A673 (cell line): ENCODE results near the gene TRIM25. TPM values are rescaled to one million over a fixed set of nuclear protein-coding genes. Genes with fewer than 3 reads are reported as not detected.

Source experiments
- BruUV-seq: library from RNA; stranded (reverse); fragments of 400-500 nt; replicated peaks from 2 replicates; lab custom pipeline; 2021; lab: Mats Ljungman, UMichigan
- CTCF ChIA-PET: fragments of 300-600 bp; sonication (Branson Sonifier 250); formaldehyde crosslinking; loops from one replicate; lab custom pipeline; 2022; ENCODE audit warnings: antibody characterized with exemption; lab: Charles Lee
- POLR2A ChIA-PET: fragments of 300-600 bp; sonication (Branson Sonifier 250); formaldehyde crosslinking; loops from one replicate; lab custom pipeline; 2022; ENCODE audit warnings: antibody characterized with exemption; ENCODE audit not compliant: low non-redundant PET; lab: Charles Lee
- DNase-seq: peaks from one replicate; pipeline ENCODE4 v3.0.0-alpha.2; 2015; ENCODE audit warnings: low spot score
- H3K27ac ChIP-seq: fragments of 200-600 bp; sonication (generic); 2 replicates; pipeline ENCODE4 v1.5.1; 2016; ENCODE audit warnings: mixed run types, low read depth, mild to moderate bottlenecking, mixed read lengths, antibody characterized with exemption, low read length; ENCODE audit not compliant: poor library complexity, severe bottlenecking
- H3K27me3 ChIP-seq: fragments of 200-600 bp; sonication (generic); replicated peaks from 2 replicates; pipeline ENCODE4 v1.6.1; 2017; ENCODE audit warnings: mixed run types, low read depth, mild to moderate bottlenecking, mixed read lengths, antibody characterized with exemption, low read length; ENCODE audit not compliant: insufficient read depth, poor library complexity
- H3K36me3 ChIP-seq: fragments of 200-600 bp; sonication (generic); 2 replicates; pipeline ENCODE4 v1.6.1; 2016; ENCODE audit warnings: mixed run types, mild to moderate bottlenecking, mixed read lengths, antibody characterized with exemption, low read length; ENCODE audit not compliant: insufficient read depth, poor library complexity, severe bottlenecking
- H3K4me1 ChIP-seq: fragments of 200-600 bp; sonication (generic); 2 replicates; pipeline ENCODE4 v1.6.1; 2017; ENCODE audit warnings: mixed run types, mild to moderate bottlenecking, mixed read lengths, antibody characterized with exemption, low read length; ENCODE audit not compliant: insufficient read depth, poor library complexity, severe bottlenecking
- H3K4me3 ChIP-seq: fragments of 200-600 bp; sonication (generic); 2 replicates; pipeline ENCODE4 v1.5.1; 2016; ENCODE audit warnings: low read depth, mixed run types, mild to moderate bottlenecking, mixed read lengths, low read length; ENCODE audit not compliant: poor library complexity, severe bottlenecking
- H3K9me3 ChIP-seq: fragments of 200-600 bp; sonication (generic); 2 replicates; pipeline ENCODE4 v1.6.1; 2016; ENCODE audit warnings: mixed run types, low read depth, mild to moderate bottlenecking, mixed read lengths, antibody characterized with exemption, low read length; ENCODE audit not compliant: poor library complexity, severe bottlenecking
- EZH2 ChIP-seq: fragments of 200-600 bp; sonication (generic); IDR thresholded peaks from 2 replicates; pipeline ENCODE4 v1.6.1; 2017; ENCODE audit warnings: borderline replicate concordance, low read depth, mild to moderate bottlenecking, mixed read lengths, antibody characterized with exemption, low read length; ENCODE audit not compliant: poor library complexity, severe bottlenecking
- intact Hi-C: fragments of 100-400 bp; cut with micrococcal nuclease; formaldehyde crosslinking; loops from one replicate; pipeline ENCODE4 v1.10.0; 2022; ENCODE audit not compliant: unreplicated experiment
- total RNA-seq: library from RNA; stranded (reverse); gene quantifications from 2 replicates; pipeline ENCODE4 v1.2.3, GENCODE V29; 2021
- TF ChIP-seq, protein P1 (sequence below): fragments of 300-800, 200-600 bp; sonication (generic); conservative IDR thresholded peaks from 2 replicates; pipeline ENCODE4 v1.5.1; 2017; ENCODE audit warnings: low read depth, mild to moderate bottlenecking, antibody characterized with exemption, low read length, moderate library complexity, mixed read lengths

The TRIM25 gene
- total RNA-seq, 1 experiment from 2014 or later: 58.0 TPM

DNA sequence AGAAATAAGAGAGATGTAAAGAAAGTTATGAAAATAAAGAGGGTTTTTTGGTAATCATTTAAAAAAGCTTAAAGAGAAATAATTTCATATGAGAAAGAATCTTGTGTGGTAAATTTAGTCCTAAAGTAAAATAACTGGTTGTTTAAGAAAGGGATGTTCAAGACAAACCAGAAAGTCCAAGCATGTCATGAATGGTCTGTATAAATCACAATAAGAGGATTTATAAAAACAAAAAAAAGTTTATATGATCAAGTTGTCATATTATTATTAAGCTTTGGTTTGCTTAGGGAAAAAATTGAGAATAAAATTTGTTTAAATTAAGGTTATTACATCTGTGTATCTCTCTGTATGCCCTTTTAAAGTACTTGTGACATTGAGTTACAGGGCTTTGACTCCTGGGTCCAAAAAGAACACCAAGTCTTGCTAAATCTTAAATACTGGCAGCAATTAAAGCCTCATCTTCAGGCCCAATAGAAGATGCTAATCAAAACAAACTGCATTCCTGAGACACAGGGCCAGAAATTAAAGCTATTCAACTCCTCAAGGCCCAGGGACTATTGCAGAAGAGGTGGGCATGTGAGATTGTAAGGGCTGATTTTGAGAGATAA is 15.6 kb upstream of the TRIM25 start:
- H3K27ac ChIP-seq: no peak overlapping the region
- intact Hi-C loops: no loop called here
- no peak for DNase-seq
- H3K27me3 ChIP-seq: no peaks in the 10 kb centered on the region
- POLR2A ChIA-PET: no interaction called here
- TF ChIP-seq, protein P1, sequence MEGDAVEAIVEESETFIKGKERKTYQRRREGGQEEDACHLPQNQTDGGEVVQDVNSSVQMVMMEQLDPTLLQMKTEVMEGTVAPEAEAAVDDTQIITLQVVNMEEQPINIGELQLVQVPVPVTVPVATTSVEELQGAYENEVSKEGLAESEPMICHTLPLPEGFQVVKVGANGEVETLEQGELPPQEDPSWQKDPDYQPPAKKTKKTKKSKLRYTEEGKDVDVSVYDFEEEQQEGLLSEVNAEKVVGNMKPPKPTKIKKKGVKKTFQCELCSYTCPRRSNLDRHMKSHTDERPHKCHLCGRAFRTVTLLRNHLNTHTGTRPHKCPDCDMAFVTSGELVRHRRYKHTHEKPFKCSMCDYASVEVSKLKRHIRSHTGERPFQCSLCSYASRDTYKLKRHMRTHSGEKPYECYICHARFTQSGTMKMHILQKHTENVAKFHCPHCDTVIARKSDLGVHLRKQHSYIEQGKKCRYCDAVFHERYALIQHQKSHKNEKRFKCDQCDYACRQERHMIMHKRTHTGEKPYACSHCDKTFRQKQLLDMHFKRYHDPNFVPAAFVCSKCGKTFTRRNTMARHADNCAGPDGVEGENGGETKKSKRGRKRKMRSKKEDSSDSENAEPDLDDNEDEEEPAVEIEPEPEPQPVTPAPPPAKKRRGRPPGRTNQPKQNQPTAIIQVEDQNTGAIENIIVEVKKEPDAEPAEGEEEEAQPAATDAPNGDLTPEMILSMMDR: no peak
- TF ChIP-seq EZH2: no peak
- peaks cover 10% of the 10 kb centered on the region for H3K9me3 ChIP-seq
- H3K36me3 ChIP-seq: no peaks in the 10 kb centered on the region
- H3K4me3 ChIP-seq: no peak overlapping the region
- CTCF ChIA-PET: no interaction called here
- H3K4me1 ChIP-seq: no peaks in the 10 kb centered on the region
- BruUV-seq: no TSS peak

GRCh38 chr17:56928586-56928985 is 14.7 kb upstream of the TRIM25 start:
- peaks cover 10% of the 10 kb centered on the region for H3K9me3 ChIP-seq
- CTCF ChIA-PET: no interaction called here

DNA sequence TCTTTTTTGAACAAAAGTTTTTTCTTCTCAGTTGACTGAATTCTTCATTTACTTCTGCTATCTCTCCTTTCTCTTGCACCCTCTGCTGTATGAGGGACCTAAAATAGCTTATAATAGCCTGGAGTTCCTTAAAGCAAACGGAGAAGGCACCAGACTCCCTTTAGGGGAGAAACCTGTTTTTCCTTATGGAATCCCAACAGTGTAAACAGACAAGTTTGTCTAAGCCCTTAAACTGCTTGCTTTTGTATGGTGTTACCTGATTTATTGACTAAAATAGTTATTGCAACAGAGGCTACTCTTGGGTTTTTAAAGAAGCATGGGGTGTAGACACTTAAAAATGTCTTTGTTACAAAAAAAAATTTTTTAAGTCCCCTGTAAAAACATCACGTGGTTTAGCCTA is 12.9 kb upstream of the TRIM25 start:
- Histone ChIP-seq H3K4me1 (no peaks in the 10 kb centered on the region), H3K9me3 (peaks cover 10% of the 10 kb centered on the region), H3K36me3 (no peaks in the 10 kb centered on the region), H3K27me3 (no peaks in the 10 kb centered on the region), H3K4me3 (no peak overlapping the region), H3K27ac (no peak overlapping the region)
- TF ChIP-seq EZH2: no peak
- TF ChIP-seq, protein P1: no peak
- BruUV-seq: no TSS peak
- POLR2A ChIA-PET: no interaction called here
- CTCF ChIA-PET: no interaction called here
- intact Hi-C loops: no loop called here
- no peak for DNase-seq

More at GRCh38 chr17:56928586-56928985, 14.7 kb upstream of the TRIM25 start:
- POLR2A ChIA-PET: no interaction called here
- no peaks in the 10 kb centered on the region for H3K27me3 ChIP-seq
- BruUV-seq: no TSS peak
- H3K4me3 ChIP-seq: no peak overlapping the region
- H3K36me3 ChIP-seq: no peaks in the 10 kb centered on the region
- intact Hi-C loops: no loop called here
- no peak overlapping the region for H3K27ac ChIP-seq
- TF ChIP-seq, protein P1: no peak
- no peak for TF ChIP-seq EZH2
- no peak for DNase-seq
- no peaks in the 10 kb centered on the region for H3K4me1 ChIP-seq
